Neural crest cell (in vitro differentiated cells): Measurements from ENCODE around the gene TMEM45A. TPM values are rescaled to one million over a fixed set of nuclear protein-coding genes. Genes with fewer than 3 reads are reported as not detected.
"Not testable (repeated sequence)": the region's sequence is repeated elsewhere in the genome, so short reads cannot be mapped to it uniquely, and the experiment has no call there.

Source experiments
- DNase-seq: peaks from one replicate; pipeline ENCODE4 v3.0.0; 2021; ENCODE audit warnings: low read depth, mixed read lengths, low spot score
- H3K27ac Mint-ChIP-seq: one replicate; pipeline ENCODE4 v1.8.0; 2021; ENCODE audit warnings: mild to moderate bottlenecking, mixed read lengths; ENCODE audit not compliant: unreplicated experiment
- H3K27me3 Mint-ChIP-seq: 2 replicates; pipeline ENCODE4 v1.8.0; 2021; ENCODE audit warnings: low read depth, mild to moderate bottlenecking, mixed read lengths
- H3K36me3 Mint-ChIP-seq: 2 replicates; pipeline ENCODE4 v1.8.0; 2021; ENCODE audit warnings: low read depth, mild to moderate bottlenecking, mixed read lengths
- H3K4me1 Mint-ChIP-seq: 2 replicates; pipeline ENCODE4 v1.8.0; 2021; ENCODE audit warnings: mixed read lengths
- H3K4me3 Mint-ChIP-seq: one replicate; pipeline ENCODE4 v1.8.0; 2021; ENCODE audit warnings: mild to moderate bottlenecking, mixed read lengths
- H3K9me3 Mint-ChIP-seq: 2 replicates; pipeline ENCODE4 v1.8.0; 2021; ENCODE audit warnings: mixed read lengths
- total RNA-seq: library from RNA; stranded (reverse); gene quantifications from 2 replicates; pipeline ENCODE4 v1.2.1, GENCODE V29; 2021
- TF ChIP-seq, protein P1 (sequence below): fragments of 200-600 bp; sonication (generic); conservative IDR thresholded peaks from 2 replicates; pipeline ENCODE4 v1.5.0; 2021; ENCODE audit warnings: antibody characterized with exemption, mild to moderate bottlenecking

TMEM45A gene
- total RNA-seq, 1 donor from 2014 or later: 18.7 TPM

DNA sequence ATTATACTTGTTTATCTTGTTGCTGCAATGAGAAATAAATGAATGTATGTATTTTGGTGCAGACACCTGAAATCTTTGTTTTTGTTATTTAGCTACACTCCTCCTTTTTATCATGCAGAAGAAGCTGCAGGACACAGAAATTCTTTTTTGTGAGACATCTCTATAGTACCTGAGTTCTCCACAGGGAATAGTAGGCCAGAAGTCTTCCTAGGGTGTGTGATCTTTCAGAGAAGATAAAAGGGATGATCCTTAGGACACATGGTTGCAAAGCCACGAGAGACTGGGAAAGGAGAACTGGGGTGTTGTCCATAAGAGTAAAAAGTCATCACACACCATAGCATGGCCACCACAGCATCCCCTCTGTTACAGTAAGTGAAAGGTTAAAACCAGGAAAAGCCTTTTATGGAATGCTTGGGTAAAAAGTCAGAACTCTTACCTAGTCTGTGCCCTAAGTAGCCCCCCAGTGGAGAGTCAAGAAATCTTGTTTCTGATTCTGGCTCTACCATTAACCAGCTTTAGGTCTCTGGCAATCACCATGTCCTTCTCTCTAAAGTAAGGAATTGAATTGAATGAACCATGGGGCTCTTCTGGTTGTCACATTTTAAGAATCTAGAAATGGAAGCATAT is 85.1 kb downstream of the TMEM45A start:
- H3K9me3 Mint-ChIP-seq: no peaks in the 10 kb centered on the region
- H3K27ac Mint-ChIP-seq: no peak overlapping the region
- DNase-seq: no peak
- no peaks in the 10 kb centered on the region for H3K4me1 Mint-ChIP-seq
- TF ChIP-seq, protein P1, sequence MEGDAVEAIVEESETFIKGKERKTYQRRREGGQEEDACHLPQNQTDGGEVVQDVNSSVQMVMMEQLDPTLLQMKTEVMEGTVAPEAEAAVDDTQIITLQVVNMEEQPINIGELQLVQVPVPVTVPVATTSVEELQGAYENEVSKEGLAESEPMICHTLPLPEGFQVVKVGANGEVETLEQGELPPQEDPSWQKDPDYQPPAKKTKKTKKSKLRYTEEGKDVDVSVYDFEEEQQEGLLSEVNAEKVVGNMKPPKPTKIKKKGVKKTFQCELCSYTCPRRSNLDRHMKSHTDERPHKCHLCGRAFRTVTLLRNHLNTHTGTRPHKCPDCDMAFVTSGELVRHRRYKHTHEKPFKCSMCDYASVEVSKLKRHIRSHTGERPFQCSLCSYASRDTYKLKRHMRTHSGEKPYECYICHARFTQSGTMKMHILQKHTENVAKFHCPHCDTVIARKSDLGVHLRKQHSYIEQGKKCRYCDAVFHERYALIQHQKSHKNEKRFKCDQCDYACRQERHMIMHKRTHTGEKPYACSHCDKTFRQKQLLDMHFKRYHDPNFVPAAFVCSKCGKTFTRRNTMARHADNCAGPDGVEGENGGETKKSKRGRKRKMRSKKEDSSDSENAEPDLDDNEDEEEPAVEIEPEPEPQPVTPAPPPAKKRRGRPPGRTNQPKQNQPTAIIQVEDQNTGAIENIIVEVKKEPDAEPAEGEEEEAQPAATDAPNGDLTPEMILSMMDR: no peak
- peaks cover 3% of the 10 kb centered on the region for H3K36me3 Mint-ChIP-seq
- H3K27me3 Mint-ChIP-seq: no peaks in the 10 kb centered on the region
- no peak overlapping the region for H3K4me3 Mint-ChIP-seq

GRCh38 chr3:100578646-100579045 is 86.2 kb downstream of the TMEM45A start:
- no peaks in the 10 kb centered on the region for H3K27me3 Mint-ChIP-seq
- H3K9me3 Mint-ChIP-seq: no peaks in the 10 kb centered on the region

DNA sequence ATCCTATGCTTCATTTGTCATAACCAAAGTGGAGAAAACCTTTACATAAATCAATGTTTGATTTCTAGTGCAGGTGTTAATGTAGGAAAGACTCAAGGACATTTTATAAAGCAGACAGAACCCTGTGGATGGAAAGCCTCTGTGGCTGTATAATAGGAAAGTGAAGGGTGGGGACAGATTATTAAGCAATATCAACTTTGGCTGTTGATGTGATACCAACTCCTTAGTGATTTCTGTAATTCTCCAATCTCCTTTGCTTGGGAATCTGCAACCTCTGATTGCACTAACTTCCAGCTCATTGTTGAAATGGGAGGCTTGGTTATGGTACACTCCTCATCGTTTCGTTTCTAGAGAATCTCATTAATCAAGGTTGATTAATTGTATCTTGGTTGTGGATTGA is 87.7 kb downstream of the TMEM45A start:
- H3K27ac Mint-ChIP-seq: no peak overlapping the region
- no peaks in the 10 kb centered on the region for H3K27me3 Mint-ChIP-seq
- peaks cover 5% of the 10 kb centered on the region for H3K9me3 Mint-ChIP-seq
- H3K36me3 Mint-ChIP-seq: peaks cover 6% of the 10 kb centered on the region
- no peaks in the 10 kb centered on the region for H3K4me1 Mint-ChIP-seq
- DNase-seq: no peak
- H3K4me3 Mint-ChIP-seq: no peak overlapping the region
- TF ChIP-seq, protein P1: no peak

More at GRCh38 chr3:100578646-100579045, 86.2 kb downstream of the TMEM45A start:
- Mint-ChIP-seq H3K4me1 (no peaks in the 10 kb centered on the region), H3K36me3 (peaks cover 3% of the 10 kb centered on the region), H3K27ac (no peak overlapping the region), H3K4me3 (no peak overlapping the region)
- DNase-seq: no peak
- TF ChIP-seq, protein P1: no peak

DNA sequence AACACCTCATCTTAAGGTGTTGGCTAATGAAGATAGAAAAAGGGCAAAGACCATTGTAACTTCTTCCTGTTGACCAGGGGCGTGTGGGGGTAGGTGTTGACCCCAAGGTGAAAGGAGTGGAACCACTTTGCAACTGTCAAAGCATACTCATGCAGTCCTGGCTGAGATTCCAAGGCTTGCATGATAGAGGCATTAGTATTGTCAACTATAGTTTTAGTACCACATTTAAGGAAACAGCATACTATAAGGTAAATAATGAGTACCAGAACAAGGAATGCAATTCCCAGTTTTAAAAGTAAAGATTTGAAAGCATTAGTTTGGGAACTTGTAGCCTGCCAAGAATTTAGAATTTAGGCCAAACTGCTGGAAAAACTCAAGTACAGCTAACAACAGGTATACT is 89.2 kb downstream of the TMEM45A start:
- Mint-ChIP-seq H3K36me3 (peaks cover 11% of the 10 kb centered on the region), H3K4me3 (no peak overlapping the region), H3K27ac (no peak overlapping the region), H3K27me3 (no peaks in the 10 kb centered on the region), H3K4me1 (no peaks in the 10 kb centered on the region), H3K9me3 (peaks cover 9% of the 10 kb centered on the region)
- DNase-seq: no peak
- TF ChIP-seq, protein P1: no peak

DNA sequence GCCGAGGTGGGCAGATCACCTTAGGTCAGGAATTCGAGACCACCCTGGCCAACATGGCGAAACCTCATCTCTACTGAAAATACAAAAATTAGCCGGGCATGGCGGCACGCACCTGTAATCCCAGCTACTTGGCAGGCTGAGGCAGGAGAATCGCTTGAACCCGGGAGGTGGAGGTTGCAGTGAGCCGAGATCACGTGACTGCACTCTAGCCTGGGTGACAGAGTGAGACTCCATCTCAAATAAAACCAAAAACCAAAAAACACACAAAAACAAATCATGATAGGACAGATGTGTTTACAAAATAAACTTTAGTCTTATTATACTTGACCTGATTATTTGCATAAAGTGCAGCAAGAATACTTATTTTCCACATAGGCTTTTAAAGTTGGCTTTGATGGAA is 89.7 kb downstream of the TMEM45A start:
- peaks cover 11% of the 10 kb centered on the region for H3K36me3 Mint-ChIP-seq
- not testable (repeated sequence) for H3K27me3 Mint-ChIP-seq, DNase-seq, H3K27ac Mint-ChIP-seq, H3K4me1 Mint-ChIP-seq, H3K9me3 Mint-ChIP-seq, H3K4me3 Mint-ChIP-seq

GRCh38 chr3:100584101-100584660 is 91.8 kb downstream of the TMEM45A start:
- no peaks in the 10 kb centered on the region for H3K4me1 Mint-ChIP-seq
- H3K27me3 Mint-ChIP-seq: no peaks in the 10 kb centered on the region
- DNase-seq: no peak
- TF ChIP-seq, protein P1: no peak
- H3K4me3 Mint-ChIP-seq: no peak overlapping the region
- H3K27ac Mint-ChIP-seq: no peak overlapping the region
- H3K36me3 Mint-ChIP-seq: peaks cover 8% of the 10 kb centered on the region
- peaks cover 9% of the 10 kb centered on the region for H3K9me3 Mint-ChIP-seq
